CD4-positive, alpha-beta T cell (primary cell): Measurements from ENCODE around the gene LINGO4. TPM values are rescaled to one million over a fixed set of nuclear protein-coding genes. Genes with fewer than 3 reads are reported as not detected.
"Not testable (repeated sequence)": the region's sequence is repeated elsewhere in the genome, so short reads cannot be mapped to it uniquely, and the experiment has no call there.

Experiments
- ATAC-seq: fragments of 200-7000 bp; cut with Tn5 transposase; one replicate; pipeline ENCODE4 v1.10.0; 2022; ENCODE audit warnings: mild to moderate bottlenecking; ENCODE audit not compliant: poor library complexity
- CTCF ChIA-PET: fragments of 350-600 bp; sonication (Branson Sonifier 250); formaldehyde crosslinking; loops from one replicate; lab custom pipeline; 2021; ENCODE audit warnings: antibody characterized with exemption, inconsistent platforms; lab: Charles Lee
- POLR2A ChIA-PET: fragments of 350-600 bp; sonication (Branson Sonifier 250); formaldehyde crosslinking; loops from one replicate; lab custom pipeline; 2021; ENCODE audit warnings: antibody characterized with exemption, inconsistent platforms; lab: Charles Lee
- DNase-seq, 14 experiments: peaks; one replicate each; pipeline ENCODE4 v3.0.0-alpha.2; 2013 to 2020; ENCODE audit warnings: mixed read lengths in 2 of 14
- H3K27ac ChIP-seq, 2 donors: one replicate each; pipeline versions ENCODE4 v1.5.1 to v1.7.0; 2013; ENCODE audit warnings: low read length in 2 of 2, low read depth in 1 of 2, mild to moderate bottlenecking in 1 of 2
- H3K27me3 ChIP-seq, 2 experiments: 1 replicate in 1 of 2; 2 replicates in 1 of 2; pipeline versions ENCODE4 v1.6.1 to v1.7.0; 2013; ENCODE audit warnings: low read length in 2 of 2, control low read depth in 1 of 2, mild to moderate bottlenecking in 1 of 2, moderate library complexity in 1 of 2; ENCODE audit not compliant: insufficient read depth in 2 of 2, control insufficient read depth in 1 of 2
- H3K36me3 ChIP-seq: one replicate; pipeline ENCODE4 v1.6.1; 2013; ENCODE audit warnings: low read length, control low read depth; ENCODE audit not compliant: insufficient read depth
- H3K4me1 ChIP-seq: one replicate; pipeline ENCODE4 v1.6.1; 2013; ENCODE audit warnings: low read length, control low read depth; ENCODE audit not compliant: insufficient read depth
- H3K4me3 ChIP-seq: one replicate; pipeline ENCODE4 v1.5.1; 2013; ENCODE audit warnings: mild to moderate bottlenecking, low read length, moderate library complexity
- H3K9me3 ChIP-seq, 2 experiments: 1 replicate in 1 of 2; 2 replicates in 1 of 2; pipeline versions ENCODE4 v1.6.1 to v1.7.0; 2013; ENCODE audit warnings: low read length in 2 of 2, mild to moderate bottlenecking in 2 of 2, control low read depth in 1 of 2, moderate library complexity in 1 of 2; ENCODE audit not compliant: control insufficient read depth in 1 of 2, insufficient read depth in 1 of 2
- H3K27ac Mint-ChIP-seq: one replicate; pipeline ENCODE4 v1.8.0; 2020; ENCODE audit warnings: mixed read lengths
- H3K27me3 Mint-ChIP-seq: one replicate; pipeline ENCODE4 v1.8.0; 2021; ENCODE audit warnings: mixed read lengths
- H3K36me3 Mint-ChIP-seq: one replicate; pipeline ENCODE4 v1.8.0; 2021; ENCODE audit warnings: low read depth, mixed read lengths
- H3K4me1 Mint-ChIP-seq: one replicate; pipeline ENCODE4 v1.8.0; 2021; ENCODE audit warnings: low read depth, mixed read lengths
- H3K4me3 Mint-ChIP-seq: one replicate; pipeline ENCODE4 v1.8.0; 2020; ENCODE audit warnings: mild to moderate bottlenecking, mixed read lengths
- H3K9me3 Mint-ChIP-seq: one replicate; pipeline ENCODE4 v1.8.0; 2020; ENCODE audit warnings: mixed read lengths
- CTCF ChIP-seq: fragments of 200-600 bp; IDR thresholded peaks from one replicate; pipeline ENCODE4 v1.8.0; 2022; ENCODE audit warnings: antibody characterized with exemption, mild to moderate bottlenecking
- intact Hi-C, 2 experiments: fragments of 100-400 bp; cut with DNase I in 1 of 2; cut with micrococcal nuclease in 1 of 2; formaldehyde crosslinking; loops; one replicate each; pipeline versions ENCODE4 v1.15.1 to v1.9.0; 2023 to 2025; cut with DNase I, micrococcal nuclease
- total RNA-seq, 174 experiments: library from RNA in 2 of 174; stranded (reverse) in 2 of 174; gene quantifications; one replicate each; pipeline ENCODE4 v1.2.3 and lab custom pipeline; 2021 to 2026

Gene LINGO4
- total RNA-seq, 2 experiments from 2014 or later, result 0.06 to 0.16 TPM

- H3K9me3 ChIP-seq, result no peaks in the 10 kb centered on the region
- DNase-seq (no peak), ATAC-seq (no peak)
- Mint-ChIP-seq H3K9me3 (no peaks in the 10 kb centered on the region), H3K27me3 (no peaks in the 10 kb centered on the region), H3K4me1 (no peaks in the 10 kb centered on the region), H3K36me3 (peaks cover 56% of the 10 kb centered on the region), H3K4me3 (no peak overlapping the region), H3K27ac (no peak overlapping the region)
- H3K4me1 ChIP-seq, result no peaks in the 10 kb centered on the region
- no peak overlapping the region for H3K4me3 ChIP-seq
- no peaks in the 10 kb centered on the region for H3K27me3 ChIP-seq
- no peak overlapping the region for H3K27ac ChIP-seq
- ChIA-PET CTCF (no interaction called here), POLR2A (no interaction called here)
- H3K36me3 ChIP-seq, result peaks cover 57% of the 10 kb centered on the region
- TF ChIP-seq CTCF, result no peak
- intact Hi-C loops, result no loop called here
Observed at GRCh38 chr1:151774256-151774922, 30.8 kb downstream of the LINGO4 start.

- Histone ChIP-seq H3K9me3 (no peaks in the 10 kb centered on the region), H3K4me3 (no peak overlapping the region), H3K27me3 (no peaks in the 10 kb centered on the region), H3K4me1 (no peaks in the 10 kb centered on the region), H3K36me3 (peaks cover 50% of the 10 kb centered on the region), H3K27ac (no peak overlapping the region)
- CTCF ChIA-PET, result no interaction called here
- no peak for ATAC-seq
- POLR2A ChIA-PET, result no interaction called here
- H3K27me3 Mint-ChIP-seq, result no peaks in the 10 kb centered on the region
- no peaks in the 10 kb centered on the region for H3K4me1 Mint-ChIP-seq
- intact Hi-C loops, result no loop called here
- H3K4me3 Mint-ChIP-seq, result no peak overlapping the region
- TF ChIP-seq CTCF, result no peak
- H3K9me3 Mint-ChIP-seq, result no peaks in the 10 kb centered on the region
- no peak overlapping the region for H3K27ac Mint-ChIP-seq
- DNase-seq, result no peak
- peaks cover 50% of the 10 kb centered on the region for H3K36me3 Mint-ChIP-seq
Observed at GRCh38 chr1:151773702-151774101, 31.5 kb downstream of the LINGO4 start.

GRCh38 chr1:151769270-151769669 is 35.9 kb downstream of the LINGO4 start:
- H3K9me3 ChIP-seq, H3K27ac Mint-ChIP-seq, POLR2A ChIA-PET, H3K4me3 Mint-ChIP-seq, H3K4me1 Mint-ChIP-seq, H3K27me3 ChIP-seq, H3K27ac ChIP-seq, H3K4me1 ChIP-seq, ATAC-seq, DNase-seq, CTCF ChIA-PET, H3K9me3 Mint-ChIP-seq, H3K4me3 ChIP-seq, H3K27me3 Mint-ChIP-seq: not testable (repeated sequence)
- intact Hi-C loops, result loop anchor here in 1 of 2 experiments (10.0 kb wide), 1 partner anchor 226 kb away; the partner anchor contains the start of gene S100A10
- peaks cover 12% of the 10 kb centered on the region for H3K36me3 Mint-ChIP-seq
- peaks cover 12% of the 10 kb centered on the region for H3K36me3 ChIP-seq

GRCh38 chr1:151768351-151769066 is 36.7 kb downstream of the LINGO4 start:
- H3K9me3 Mint-ChIP-seq, H3K27me3 Mint-ChIP-seq, CTCF ChIA-PET, H3K36me3 ChIP-seq, H3K4me3 Mint-ChIP-seq, DNase-seq, H3K27ac ChIP-seq, H3K4me3 ChIP-seq, H3K9me3 ChIP-seq, H3K27ac Mint-ChIP-seq, POLR2A ChIA-PET, ATAC-seq, H3K27me3 ChIP-seq, H3K4me1 ChIP-seq: not testable (repeated sequence)
- intact Hi-C loops, result loop anchor here in 1 of 2 experiments (10.0 kb wide), 1 partner anchor 226 kb away; the partner anchor contains the start of gene S100A10
- H3K4me1 Mint-ChIP-seq, result peaks cover 15% of the 10 kb centered on the region
- peaks cover 11% of the 10 kb centered on the region for H3K36me3 Mint-ChIP-seq
